Fibroblast of skin of abdomen (primary cell): ENCODE results near the gene CDK11A.
"Not testable (repeated sequence)": the region's sequence is repeated elsewhere in the genome, so short reads cannot be mapped to it uniquely, and the experiment has no call there.

ENCODE experiments used
- DNase-seq: peaks from one replicate; pipeline ENCODE4 v3.0.0-alpha.2; 2013

The CDK11A gene

GRCh38 chr1:1754051-1754815, 30.1 kb upstream of the CDK11A start:
- DNase-seq = no peak

DNA sequence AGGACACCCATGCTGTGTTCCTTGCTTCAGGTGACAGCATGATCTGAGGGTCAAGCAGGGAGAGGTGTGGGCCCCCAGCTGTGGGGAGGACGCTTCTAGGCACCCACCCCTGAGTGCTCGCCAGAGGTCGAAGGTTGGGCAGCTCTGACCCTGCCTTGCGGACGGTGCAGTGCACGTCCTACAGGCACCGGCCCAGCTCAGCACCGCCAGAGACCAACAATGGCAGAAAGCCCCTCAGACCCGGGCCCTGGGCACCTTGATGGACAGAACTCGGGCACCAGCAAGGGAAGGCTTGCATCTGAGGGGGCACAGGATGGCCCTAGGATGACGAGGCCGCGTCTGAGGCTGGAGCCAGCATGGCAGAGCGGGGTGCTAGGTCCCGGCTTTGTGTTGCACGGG, 29.4 kb upstream of the CDK11A start:
- DNase-seq = no peak

- no peak for DNase-seq
Measured at GRCh38 chr1:1752636-1753606, 28.8 kb upstream of the CDK11A start.

GRCh38 chr1:1752190-1752589, 28.0 kb upstream of the CDK11A start:
- no peak for DNase-seq

DNA sequence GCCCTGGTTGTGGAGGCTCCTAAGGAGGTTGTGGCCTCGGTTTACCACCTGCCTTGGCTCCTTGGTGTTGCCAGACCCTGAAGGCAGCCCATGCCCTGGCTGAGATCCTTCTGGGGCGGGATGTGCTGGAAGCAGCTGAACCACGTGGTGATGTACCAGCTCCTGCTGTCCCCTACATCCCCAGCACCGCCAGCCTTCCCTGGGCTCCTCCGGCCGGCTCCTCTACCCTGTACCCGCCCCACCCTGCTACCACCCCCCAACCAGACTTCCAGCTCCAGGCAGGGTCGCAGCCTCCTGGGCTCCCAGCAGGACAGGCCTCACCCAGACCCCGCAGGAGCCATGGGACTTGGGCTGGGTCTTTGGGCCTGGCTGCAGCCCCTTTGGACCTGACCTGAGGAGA, 25.8 kb upstream of the CDK11A start:
- not testable (repeated sequence) for DNase-seq

DNA sequence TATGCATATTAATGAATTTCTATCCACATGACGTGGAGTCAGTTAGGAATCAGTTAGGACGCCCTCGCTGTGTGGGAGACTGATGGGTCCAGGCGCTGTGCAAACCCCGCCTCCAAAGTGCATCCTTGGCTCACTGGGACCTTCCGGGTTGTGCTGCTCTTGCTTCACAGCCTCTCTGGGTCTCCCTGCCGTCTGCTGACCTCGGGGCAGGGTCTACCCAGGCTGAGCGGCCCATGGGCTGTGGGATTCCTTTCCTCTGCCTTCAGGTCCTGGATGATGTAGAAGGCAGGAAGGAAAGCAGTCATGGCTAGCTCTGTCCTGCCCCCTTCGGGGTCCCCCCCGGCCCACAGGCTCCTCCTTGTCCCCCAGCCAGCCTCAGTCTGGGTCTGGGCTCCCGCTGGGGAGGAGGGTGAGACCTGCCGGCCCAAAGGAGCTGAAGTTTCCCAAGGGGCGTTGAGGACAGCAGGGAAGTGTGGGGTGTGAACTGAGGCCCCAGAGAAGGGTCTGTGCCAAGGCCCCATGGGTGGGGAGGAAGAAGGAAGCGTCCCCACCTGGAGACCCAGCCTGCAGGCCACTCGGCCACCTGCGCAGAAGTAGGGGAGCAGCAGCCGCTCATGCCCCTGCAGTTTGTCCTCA, 24.6 kb upstream of the CDK11A start:
- DNase-seq = no peak

DNA sequence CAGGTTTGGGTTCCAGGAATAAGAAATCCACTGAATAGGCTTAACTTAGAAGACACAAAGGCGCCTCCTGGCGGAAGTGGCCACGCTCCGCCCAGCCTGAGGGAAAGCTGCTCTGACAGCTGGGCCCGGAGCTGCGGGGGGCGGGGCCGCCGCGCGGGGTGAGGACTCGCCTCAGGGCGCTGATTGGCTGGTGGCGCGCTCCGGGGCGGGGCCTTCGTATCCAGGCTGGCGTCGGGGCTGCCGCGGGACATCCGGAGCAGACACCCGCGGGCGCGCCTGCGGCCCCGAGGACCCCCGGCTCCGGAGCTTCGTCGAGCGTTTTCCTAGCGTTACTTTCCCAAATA, 22.4 kb upstream of the CDK11A start:
- not testable (repeated sequence) for DNase-seq

DNA sequence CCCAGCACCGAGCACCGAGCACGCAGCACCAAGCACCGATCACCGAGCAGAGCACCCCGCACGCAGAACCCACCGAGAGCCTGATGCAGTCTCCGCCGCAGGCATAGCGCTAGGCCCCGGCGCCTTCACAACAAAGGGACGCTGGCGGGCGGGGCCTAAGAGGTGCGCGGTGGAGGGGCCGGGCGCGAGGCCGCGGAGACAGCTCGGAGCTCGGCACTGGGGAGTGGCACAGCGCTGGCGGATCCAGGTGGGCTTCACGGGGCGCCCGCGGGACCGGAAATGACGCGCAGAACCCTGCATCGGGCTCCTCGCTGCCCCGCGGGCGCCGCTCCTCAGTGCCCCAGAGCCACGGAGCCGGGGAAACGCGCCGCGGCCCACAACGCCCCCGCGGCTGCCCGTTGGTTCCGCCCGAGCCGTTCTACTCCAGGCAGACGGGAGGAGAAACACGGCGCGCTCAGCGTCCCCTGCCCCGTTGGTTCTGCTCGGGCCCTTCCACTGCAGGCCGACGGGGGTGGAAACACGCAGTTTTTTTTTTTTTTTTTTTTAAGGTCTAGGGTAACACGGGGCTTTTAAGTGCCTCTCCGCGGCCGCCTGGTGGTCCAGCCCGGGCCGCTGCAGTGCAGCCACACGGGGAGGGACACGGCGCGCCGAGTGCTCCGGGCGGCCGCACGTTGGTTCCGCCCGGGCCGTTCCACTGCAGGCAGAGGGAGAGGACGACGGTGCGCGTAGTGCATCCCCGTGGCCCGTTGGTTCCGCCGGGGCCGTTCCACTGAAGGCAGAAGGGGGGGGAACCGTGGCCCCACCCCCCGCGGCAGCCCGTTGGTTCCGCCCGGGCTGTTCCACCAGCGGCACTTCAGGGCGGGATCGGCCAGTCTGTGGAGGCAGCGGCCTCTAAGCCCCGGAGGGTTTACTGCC, 21.8 kb upstream of the CDK11A start:
- peak; percentile 80 for DNase-seq

- not testable (repeated sequence) for DNase-seq
Measured at GRCh38 chr1:1742529-1742928, 18.4 kb upstream of the CDK11A start.

DNA sequence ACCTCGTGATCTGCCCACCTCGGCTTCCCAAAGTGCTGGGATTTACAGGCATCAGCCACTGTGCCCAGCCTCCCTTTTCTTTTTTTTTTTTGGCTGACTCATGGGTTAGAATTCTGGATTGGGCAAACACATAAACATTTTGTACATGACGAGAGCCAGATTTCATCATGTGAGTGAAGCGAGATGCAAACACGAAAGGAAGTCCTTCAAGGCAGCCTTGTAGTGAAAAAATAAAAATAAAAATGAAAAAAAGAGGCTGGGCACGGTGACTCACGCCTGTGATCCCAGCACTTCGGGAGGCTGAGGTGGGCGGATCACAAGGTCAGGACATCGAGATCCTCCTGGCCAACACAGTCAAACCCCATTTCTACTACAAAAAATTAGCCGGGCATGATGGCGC, 16.9 kb upstream of the CDK11A start:
- DNase-seq = peak; percentile 81

GRCh38 chr1:1738799-1739337, 14.7 kb upstream of the CDK11A start:
- DNase-seq = not testable (repeated sequence)

DNA sequence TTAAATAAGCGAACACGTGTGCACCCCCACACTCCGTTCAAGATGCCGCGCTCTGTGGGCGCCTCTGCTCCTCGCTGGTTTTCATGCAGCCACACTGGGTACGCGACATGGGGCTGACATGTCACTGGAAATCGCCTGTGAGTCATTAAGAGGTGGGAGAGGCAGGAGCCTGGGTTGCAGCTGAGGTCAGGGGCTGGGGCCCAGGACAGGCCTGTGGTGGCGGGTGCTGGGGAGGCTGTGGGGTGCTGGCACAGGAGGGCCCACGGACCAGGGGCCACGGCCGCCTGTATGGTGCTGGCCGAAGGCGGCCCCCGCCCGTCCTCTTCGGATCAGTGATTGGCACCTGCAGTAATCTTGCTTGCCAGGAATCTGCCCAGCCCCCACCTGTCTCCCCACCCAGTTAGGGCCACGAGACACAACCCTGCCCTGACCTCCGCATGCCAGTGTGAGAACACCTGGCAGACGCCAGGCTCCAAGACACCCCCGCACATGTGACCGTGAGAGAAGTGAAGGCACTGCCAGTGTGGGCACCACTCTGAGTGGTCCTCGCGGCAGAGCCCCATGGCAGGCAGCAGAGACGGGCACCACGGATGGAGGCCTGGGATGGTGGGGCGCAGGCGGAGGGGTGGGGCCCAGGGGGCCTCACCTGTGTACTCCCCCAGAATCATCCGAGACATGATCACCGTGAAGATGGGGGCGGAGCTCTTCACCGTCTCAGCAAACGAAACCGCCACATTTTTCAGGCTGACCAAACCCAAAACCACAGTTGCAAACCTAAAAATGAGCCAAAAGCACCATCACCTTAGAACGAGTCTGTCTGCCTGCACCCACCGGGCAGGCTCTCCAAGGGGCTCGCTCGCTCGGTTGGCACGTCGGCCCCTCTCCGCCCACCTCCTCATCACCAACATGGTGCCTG, 13.8 kb upstream of the CDK11A start:
- DNase-seq = not testable (repeated sequence)

- DNase-seq = no peak
Measured at GRCh38 chr1:1732381-1732780, 8.2 kb upstream of the CDK11A start.

- DNase-seq = no peak
Measured at GRCh38 chr1:1730870-1731269, 6.7 kb upstream of the CDK11A start.

GRCh38 chr1:1730230-1730629, 6.1 kb upstream of the CDK11A start:
- not testable (repeated sequence) for DNase-seq

DNA sequence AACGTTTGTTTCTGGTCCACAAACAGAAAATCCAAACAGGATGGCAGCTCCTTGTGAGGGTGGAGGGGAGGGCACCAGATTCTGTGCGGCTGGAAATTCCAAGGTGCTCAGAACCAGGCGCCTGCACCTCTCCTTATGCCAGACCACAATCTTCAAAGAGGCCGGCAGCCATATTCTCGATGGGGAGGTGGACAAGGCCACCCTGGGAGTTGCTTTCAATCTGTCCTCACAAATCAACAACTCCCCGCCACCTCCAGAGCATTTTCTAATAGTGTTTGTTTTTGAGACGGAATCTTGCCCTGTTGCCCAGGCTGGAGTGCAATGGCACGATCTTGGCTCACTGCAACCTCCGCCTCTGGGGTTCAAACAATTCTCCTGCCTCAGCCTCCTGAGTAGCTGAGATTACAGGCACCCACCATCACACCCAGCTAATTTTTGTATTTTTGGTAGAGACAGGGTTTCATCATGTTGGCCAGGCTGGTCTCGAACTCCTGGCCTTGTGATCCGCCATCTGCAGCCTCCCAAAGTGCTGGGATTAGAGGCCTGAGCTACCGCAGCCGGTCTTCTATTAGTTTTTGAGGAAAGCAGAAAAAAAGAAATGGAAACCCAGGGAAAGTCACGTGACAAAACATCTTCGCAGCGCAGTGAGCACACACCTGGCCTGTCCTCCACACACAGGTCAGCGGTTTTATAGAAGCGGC, 5.1 kb upstream of the CDK11A start:
- DNase-seq = not testable (repeated sequence)

DNA sequence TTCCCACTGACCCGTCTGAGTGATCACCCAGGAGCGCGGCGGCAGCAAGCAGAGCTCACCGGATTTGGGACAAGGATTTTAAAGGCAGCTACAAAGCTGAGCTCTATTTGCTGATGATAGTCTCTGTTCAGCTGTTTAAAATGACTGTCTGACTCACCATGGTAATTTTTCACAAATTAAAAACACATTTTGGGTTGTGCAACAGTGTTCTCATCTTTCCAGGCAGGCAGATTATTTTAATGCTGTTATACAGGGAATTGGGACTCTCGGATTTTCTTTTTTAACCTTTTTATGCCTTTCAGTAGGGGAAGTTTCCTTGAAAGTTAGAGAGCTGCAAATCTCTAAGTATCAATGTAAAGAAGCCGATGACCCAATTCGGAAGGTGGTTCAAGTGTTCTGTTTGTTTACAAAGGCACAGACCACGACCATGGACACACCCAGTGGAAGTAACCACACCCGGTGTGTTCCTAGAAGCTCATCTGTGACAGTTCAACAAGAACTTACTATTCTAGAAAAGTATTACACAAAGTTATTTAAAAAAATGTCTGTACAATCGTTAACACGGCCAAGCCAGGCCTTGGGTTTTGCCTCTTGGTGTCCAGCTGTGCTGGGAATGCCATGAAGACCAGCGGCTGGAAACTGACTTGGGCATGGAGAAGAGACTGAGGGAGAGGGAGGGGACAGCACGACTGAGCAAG, 4.3 kb upstream of the CDK11A start:
- peak; percentile 78 for DNase-seq

DNA sequence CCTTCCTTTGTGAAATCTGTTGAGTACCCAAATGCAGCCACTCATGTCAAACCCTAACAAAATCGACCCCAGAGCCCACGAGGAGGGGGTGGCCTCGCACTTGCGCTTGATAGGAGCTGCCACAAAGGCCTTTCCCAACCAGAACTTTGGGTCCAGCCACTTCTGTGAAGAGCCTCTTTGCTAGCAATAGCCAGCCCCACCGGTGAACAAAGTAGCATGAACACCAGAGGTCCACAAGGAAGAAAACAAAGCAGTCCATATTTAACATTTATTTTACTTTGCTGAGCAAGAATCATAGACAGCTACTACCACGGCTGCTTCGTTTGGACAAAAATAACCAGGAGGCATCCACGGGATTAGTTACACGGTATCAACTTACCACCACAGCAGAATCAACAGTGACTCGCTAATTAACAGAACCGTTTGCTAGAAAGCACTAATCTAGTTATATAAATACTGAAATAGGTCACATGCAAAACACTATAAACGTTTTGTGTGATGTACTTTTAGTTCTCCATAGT, 3.0 kb upstream of the CDK11A start:
- not testable (repeated sequence) for DNase-seq

- DNase-seq = not testable (repeated sequence)
Measured at GRCh38 chr1:1726088-1726487, 1.9 kb upstream of the CDK11A start.
